Fibroblast of the aortic adventitia (primary cell): ENCODE measurements around the gene ZNF460. TPM values are rescaled to one million over a fixed set of nuclear protein-coding genes. Genes with fewer than 3 reads are reported as not detected.

ENCODE experiments used
- DNase-seq: peaks from one replicate; pipeline ENCODE4 v3.0.0-alpha.2; 2010; ENCODE audit warnings: low read depth
- H3K4me3 ChIP-seq: 2 replicates; pipeline ENCODE4 v1.5.1; 2011; ENCODE audit warnings: low read depth, mild to moderate bottlenecking, control low read depth, low read length, moderate library complexity
- total RNA-seq: library from RNA; depleted of rRNA; stranded (reverse); fragments of >200 nt; gene quantifications from 2 replicates; pipeline ENCODE4 v1.2.3, GENCODE V29; 2012; ENCODE audit warnings: low replicate concordance
- TF ChIP-seq, protein P1 (sequence below): IDR thresholded peaks from 2 replicates; pipeline ENCODE4 v1.5.1; 2011; ENCODE audit warnings: mild to moderate bottlenecking, low read length, control low read depth, inconsistent platforms; ENCODE audit not compliant: insufficient read depth

The ZNF460 gene
- total RNA-seq, 1 donor, result 78.5 TPM

DNA sequence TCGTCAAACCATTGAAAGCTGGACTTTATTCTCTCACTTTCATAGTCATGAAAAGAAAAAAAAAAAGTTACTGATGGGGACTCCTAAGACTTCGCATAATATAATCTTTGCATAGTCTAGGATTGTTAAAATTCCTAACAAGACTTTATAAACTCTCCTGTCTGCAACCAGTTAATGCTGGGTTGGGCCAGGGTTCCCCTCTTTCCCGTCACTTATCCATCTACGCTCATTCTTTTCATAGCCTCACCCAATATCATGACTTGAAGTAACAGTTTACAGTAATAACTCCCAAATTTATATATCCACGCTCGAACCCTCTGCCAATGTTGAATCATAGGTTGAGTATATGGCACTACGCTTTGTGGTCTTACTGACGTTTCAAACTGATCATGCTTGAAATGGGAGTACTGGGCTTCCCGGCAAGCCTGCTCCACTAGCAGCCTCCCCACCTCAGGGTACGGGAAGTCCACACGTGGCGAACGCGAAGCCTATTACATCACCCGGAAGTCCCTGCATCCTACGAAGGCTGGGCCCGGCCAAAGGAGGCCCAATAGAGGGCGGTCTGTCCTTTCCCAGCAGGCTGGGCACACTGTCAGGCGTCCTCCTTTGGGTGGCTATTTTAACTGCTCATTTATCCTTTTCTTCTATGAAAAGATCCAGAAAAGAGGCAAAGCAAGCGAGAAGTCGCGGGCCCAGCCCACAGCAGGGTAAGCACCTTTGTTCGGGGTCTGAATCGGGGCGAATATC is 694 bp upstream of the ZNF460 start:
- H3K4me3 ChIP-seq, result peak overlapping the region; percentile 96
- DNase-seq, result peak; percentile 97
- TF ChIP-seq, protein P1, sequence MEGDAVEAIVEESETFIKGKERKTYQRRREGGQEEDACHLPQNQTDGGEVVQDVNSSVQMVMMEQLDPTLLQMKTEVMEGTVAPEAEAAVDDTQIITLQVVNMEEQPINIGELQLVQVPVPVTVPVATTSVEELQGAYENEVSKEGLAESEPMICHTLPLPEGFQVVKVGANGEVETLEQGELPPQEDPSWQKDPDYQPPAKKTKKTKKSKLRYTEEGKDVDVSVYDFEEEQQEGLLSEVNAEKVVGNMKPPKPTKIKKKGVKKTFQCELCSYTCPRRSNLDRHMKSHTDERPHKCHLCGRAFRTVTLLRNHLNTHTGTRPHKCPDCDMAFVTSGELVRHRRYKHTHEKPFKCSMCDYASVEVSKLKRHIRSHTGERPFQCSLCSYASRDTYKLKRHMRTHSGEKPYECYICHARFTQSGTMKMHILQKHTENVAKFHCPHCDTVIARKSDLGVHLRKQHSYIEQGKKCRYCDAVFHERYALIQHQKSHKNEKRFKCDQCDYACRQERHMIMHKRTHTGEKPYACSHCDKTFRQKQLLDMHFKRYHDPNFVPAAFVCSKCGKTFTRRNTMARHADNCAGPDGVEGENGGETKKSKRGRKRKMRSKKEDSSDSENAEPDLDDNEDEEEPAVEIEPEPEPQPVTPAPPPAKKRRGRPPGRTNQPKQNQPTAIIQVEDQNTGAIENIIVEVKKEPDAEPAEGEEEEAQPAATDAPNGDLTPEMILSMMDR, result peak; percentile 32

DNA sequence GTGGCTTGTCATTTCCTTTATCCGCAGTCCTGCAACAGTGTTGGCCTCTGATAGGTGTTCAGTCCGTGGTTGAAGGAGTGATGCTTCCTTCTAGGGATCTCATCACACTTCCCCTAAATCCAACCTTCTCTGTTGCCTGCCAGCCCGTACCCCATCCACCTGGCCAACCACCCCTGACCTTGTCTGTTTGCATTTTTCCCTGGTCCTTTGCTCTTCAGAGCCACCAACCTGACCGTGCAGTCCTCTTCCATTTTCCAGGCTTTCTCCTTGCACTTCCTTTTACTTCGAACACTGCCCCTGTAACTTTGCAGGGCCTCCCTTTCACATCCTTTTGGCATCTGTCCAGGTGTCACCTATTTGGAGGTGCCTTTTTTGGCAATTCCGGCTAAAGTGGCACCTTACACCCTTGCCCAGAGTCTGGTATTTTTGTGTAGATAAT is 696 bp downstream of the ZNF460 start:
- DNase-seq, result peak; percentile 15
- TF ChIP-seq, protein P1, result no peak
- peak overlapping the region; percentile 96 for H3K4me3 ChIP-seq

DNA sequence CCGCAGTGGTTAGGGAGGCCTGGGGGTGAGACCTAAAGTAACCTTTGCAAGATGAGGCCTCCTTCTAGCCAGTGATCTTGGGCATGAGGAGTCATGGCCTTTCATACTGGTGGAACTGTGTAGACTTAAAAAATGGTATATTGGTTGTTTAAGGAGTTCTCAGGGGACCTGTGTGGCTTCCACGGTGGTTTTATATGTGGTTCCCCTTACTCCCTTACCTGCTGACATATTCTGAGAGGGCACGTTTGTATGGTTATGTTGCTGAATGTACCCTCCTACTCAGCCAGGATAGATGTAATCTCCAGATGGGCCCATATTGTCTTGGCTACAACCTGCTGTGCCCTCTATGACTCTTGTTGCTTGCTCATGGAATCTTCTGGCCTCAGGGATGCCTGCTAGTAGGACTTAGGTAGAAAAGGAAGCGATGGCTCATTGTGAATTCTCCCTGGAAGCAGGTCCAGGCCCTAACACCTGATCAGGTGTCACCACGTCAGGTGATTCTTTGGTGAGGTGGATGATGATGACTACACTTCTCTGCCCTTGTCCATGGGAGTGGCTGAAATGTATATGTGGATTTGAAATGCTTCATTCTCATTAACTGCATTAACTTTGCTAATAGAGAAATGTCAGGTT is 1.8 kb downstream of the ZNF460 start:
- peak overlapping the region; percentile 46 for H3K4me3 ChIP-seq
- TF ChIP-seq, protein P1, result no peak
- DNase-seq, result no peak

DNA sequence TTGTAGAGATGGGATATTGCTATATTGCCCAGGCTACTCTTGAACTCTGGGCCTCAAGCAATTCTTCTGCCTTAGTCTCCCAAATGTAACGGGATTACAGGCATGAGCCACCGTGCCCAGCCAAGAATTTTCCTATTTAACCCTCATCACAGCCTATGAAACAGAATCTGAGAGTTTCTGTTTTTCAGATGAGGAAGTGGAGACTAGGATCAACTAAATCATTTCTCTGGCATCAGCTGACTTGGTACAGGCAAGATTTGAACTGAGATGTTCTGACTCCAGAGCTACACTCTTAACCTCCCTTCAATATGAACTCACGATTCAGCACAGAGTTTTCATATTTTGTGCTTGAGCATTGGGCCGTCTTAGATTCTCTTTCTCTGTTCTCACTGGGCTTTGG is 8.1 kb downstream of the ZNF460 start:
- TF ChIP-seq, protein P1, result no peak
- H3K4me3 ChIP-seq, result no peak overlapping the region
- DNase-seq, result no peak

DNA sequence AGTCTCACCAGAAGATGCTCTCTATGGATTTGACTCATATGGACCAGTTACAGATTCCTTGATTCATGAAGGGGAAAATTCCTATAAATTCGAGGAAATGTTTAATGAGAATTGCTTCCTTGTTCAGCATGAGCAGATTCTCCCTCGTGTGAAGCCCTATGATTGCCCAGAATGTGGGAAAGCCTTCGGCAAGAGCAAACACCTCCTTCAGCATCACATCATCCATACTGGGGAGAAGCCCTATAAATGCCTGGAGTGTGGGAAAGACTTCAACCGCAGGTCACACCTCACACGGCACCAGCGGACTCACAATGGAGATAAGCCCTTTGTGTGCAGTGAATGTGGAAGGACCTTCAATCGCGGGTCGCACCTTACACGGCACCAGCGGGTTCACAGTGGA is 10.7 kb downstream of the ZNF460 start:
- TF ChIP-seq, protein P1, result no peak
- no peak overlapping the region for H3K4me3 ChIP-seq
- no peak for DNase-seq

DNA sequence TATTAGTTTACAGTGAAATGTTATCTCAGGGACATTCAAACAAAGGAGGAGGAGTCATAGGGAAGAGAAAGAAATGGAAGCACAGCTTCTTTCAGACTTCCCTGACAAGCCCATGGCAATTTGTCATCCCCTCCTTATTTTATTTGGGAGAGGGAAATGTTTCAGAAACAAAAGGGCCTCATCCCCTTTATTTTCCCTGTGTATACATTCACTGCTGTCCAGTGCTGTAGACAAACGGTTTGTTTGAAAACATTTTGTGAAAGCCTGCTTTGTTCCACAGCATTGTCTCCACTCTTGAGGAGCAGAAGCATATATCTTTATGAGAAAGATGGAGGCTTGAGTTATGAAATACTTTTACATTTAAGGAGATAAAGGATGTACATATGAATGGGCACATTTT is 12.3 kb downstream of the ZNF460 start:
- TF ChIP-seq, protein P1, result no peak
- H3K4me3 ChIP-seq, result no peak overlapping the region
- DNase-seq, result no peak
